HepG2 (cell line): Measurements from ENCODE around the gene PIGO. TPM values are rescaled to one million over a fixed set of nuclear protein-coding genes. Genes with fewer than 3 reads are reported as not detected.

ENCODE experiments used
- CSRNP2 ChIP-seq: sonication (generic); formaldehyde crosslinking; conservative IDR thresholded peaks from 2 replicates; pipeline ENCODE4 v1.8.0; 2022; ENCODE audit warnings: low read depth, missing genetic modification reagents
- GATAD1 ChIP-seq: IDR thresholded peaks from 2 replicates; pipeline ENCODE4 v1.6.1; 2016; ENCODE audit warnings: missing genetic modification reagents, missing compliant biosample characterization
- HIVEP1 ChIP-seq: sonication (generic); formaldehyde crosslinking; IDR thresholded peaks from 2 replicates; pipeline ENCODE4 v1.4.0; 2020; ENCODE audit warnings: mild to moderate bottlenecking, missing genetic modification reagents
- IRF2 ChIP-seq: IDR thresholded peaks from 2 replicates; pipeline ENCODE4 v1.6.1; 2018; ENCODE audit warnings: missing genetic modification reagents, missing compliant biosample characterization
- ISX ChIP-seq: sonication (generic); formaldehyde crosslinking; conservative IDR thresholded peaks from 2 replicates; pipeline ENCODE4 v1.5.0; 2020; ENCODE audit warnings: missing genetic modification reagents
- NFIB ChIP-seq: sonication (generic); formaldehyde crosslinking; IDR thresholded peaks from 2 replicates; pipeline ENCODE4 v1.9.0; 2021; ENCODE audit warnings: missing genetic modification reagents, mild to moderate bottlenecking, borderline replicate concordance
- PATZ1 ChIP-seq: sonication (generic); formaldehyde crosslinking; IDR thresholded peaks from 2 replicates; pipeline ENCODE4 v1.4.0; 2020; ENCODE audit warnings: missing genetic modification reagents
- PHF20 ChIP-seq: sonication (generic); formaldehyde crosslinking; IDR thresholded peaks from 2 replicates; pipeline ENCODE4 v1.5.0; 2020; ENCODE audit warnings: mild to moderate bottlenecking, missing genetic modification reagents
- PLSCR1 ChIP-seq: sonication (generic); formaldehyde crosslinking; IDR thresholded peaks from 2 replicates; pipeline ENCODE4 v1.5.0; 2020; ENCODE audit warnings: missing genetic modification reagents, mild to moderate bottlenecking, borderline replicate concordance
- TERF1 ChIP-seq: sonication (generic); formaldehyde crosslinking; IDR thresholded peaks from 2 replicates; pipeline ENCODE4 v1.8.0; 2022; ENCODE audit warnings: mild to moderate bottlenecking, missing genetic modification reagents, moderate library complexity
- THRA ChIP-seq: sonication (generic); formaldehyde crosslinking; IDR thresholded peaks from 2 replicates; pipeline ENCODE4 v1.4.0; 2020; ENCODE audit warnings: missing genetic modification reagents, borderline replicate concordance
- ZBTB49 ChIP-seq: sonication (generic); formaldehyde crosslinking; IDR thresholded peaks from 2 replicates; pipeline ENCODE4 v1.4.0; 2020; ENCODE audit warnings: missing genetic modification reagents, borderline replicate concordance
- ZMAT5 ChIP-seq: sonication (generic); formaldehyde crosslinking; IDR thresholded peaks from 2 replicates; pipeline ENCODE4 v1.5.0; 2020; ENCODE audit warnings: mild to moderate bottlenecking, low read depth, missing genetic modification reagents, borderline replicate concordance
- ZNF232 ChIP-seq: sonication (generic); formaldehyde crosslinking; IDR thresholded peaks from 2 replicates; pipeline ENCODE4 v1.4.0; 2020; ENCODE audit warnings: missing genetic modification reagents, borderline replicate concordance
- ZNF274 ChIP-seq: sonication (generic); formaldehyde crosslinking; IDR thresholded peaks from 2 replicates; pipeline ENCODE4 v1.5.1; 2020; ENCODE audit warnings: mild to moderate bottlenecking, missing genetic modification reagents
- ZNF468 ChIP-seq: sonication (generic); formaldehyde crosslinking; IDR thresholded peaks from 2 replicates; pipeline ENCODE4 v1.8.0; 2022; ENCODE audit warnings: mild to moderate bottlenecking, moderate library complexity, missing genetic modification reagents
- ZNF598 ChIP-seq: sonication (generic); formaldehyde crosslinking; IDR thresholded peaks from 2 replicates; pipeline ENCODE4 v1.5.1; 2020; ENCODE audit warnings: mild to moderate bottlenecking, missing genetic modification reagents, borderline replicate concordance
- ZNF772 ChIP-seq: sonication (generic); formaldehyde crosslinking; IDR thresholded peaks from 2 replicates; pipeline ENCODE4 v1.5.0; 2020; ENCODE audit warnings: mild to moderate bottlenecking, missing genetic modification reagents
- polyA plus RNA-seq, 8 experiments: library from polyadenylated mRNA; depleted of rRNA in 3 of 8; stranded (reverse) in 7 of 8; unstranded in 1 of 8; fragments of >200 nt; fragmentation: Illumina TruSeq in 4 of 8; extraction: Trizol in 4 of 8; gene quantifications; 2 replicates each; pipeline versions ENCODE4 v1.2.1 to v1.2.3, GENCODE V29; 2011 to 2016; ENCODE audit warnings: low read depth in 4 of 8, missing spikeins in 1 of 8, mixed read lengths in 1 of 8; ENCODE audit not compliant: insufficient read depth in 1 of 8
- total RNA-seq, 5 experiments: library from RNA; depleted of rRNA; stranded (reverse); fragments of >200 nt; fragmentation: Illumina TruSeq; extraction: Trizol; gene quantifications; 2 replicates each; pipeline ENCODE4 v1.2.3, GENCODE V29; 2016; ENCODE audit warnings: low read depth in 1 of 5

The PIGO gene
- total and polyA plus RNA-seq, 2 of the 13 experiments (the other 11 are each of a cell fraction or from before 2014, with no cell fraction given) = 20.5 to 26.2 TPM

GRCh38 chr9:35115680-35116538 lies 19.5 kb upstream of the PIGO start, which contains the start of gene ATOSB (continued):
- TF ChIP-seq PATZ1 (CRISPR knock-in tag) = peak; percentile 29; the same call in 1 of the 2 replicates
- TF ChIP-seq ZNF468 (CRISPR knock-in tag) = no peak
- peak; percentile 74; the same call in 1 of the 2 replicates for TF ChIP-seq THRA (CRISPR knock-in tag)
- TF ChIP-seq ZNF232 (CRISPR knock-in tag) = no peak
- TF ChIP-seq NFIB (CRISPR knock-in tag) = no peak
- no peak for TF ChIP-seq ZNF598
- no peak for TF ChIP-seq CSRNP2 (CRISPR knock-in tag)
- no peak for TF ChIP-seq ZNF274 (CRISPR knock-in tag)
- no peak for TF ChIP-seq ZBTB49 (CRISPR knock-in tag)
- TF ChIP-seq IRF2 (CRISPR knock-in tag) = no peak
- TF ChIP-seq TERF1 = no peak
- no peak for TF ChIP-seq PHF20 (CRISPR knock-in tag)
- TF ChIP-seq ZMAT5 = no peak
- TF ChIP-seq HIVEP1 (CRISPR knock-in tag) = peak; percentile 64
- no peak for TF ChIP-seq PLSCR1 (CRISPR knock-in tag)
- TF ChIP-seq ZNF772 (CRISPR knock-in tag) = peak; percentile 32; the same call in 1 of the 2 replicates
- TF ChIP-seq ISX (CRISPR knock-in tag) = no peak
- TF ChIP-seq GATAD1 (CRISPR knock-in tag) = no peak
